Mesendoderm (in vitro differentiated cells): ENCODE data around the gene ZNF311.

ENCODE experiments used
- DNase-seq: peaks from one replicate; pipeline ENCODE4 v3.0.0; 2013
- H2AK5ac ChIP-seq: 2 replicates; pipeline ENCODE4 v1.6.1; 2013; ENCODE audit warnings: low read length, inconsistent platforms
- H2BK120ac ChIP-seq: 2 replicates; pipeline ENCODE4 v1.6.1; 2013; ENCODE audit warnings: low read depth, mild to moderate bottlenecking, low read length, moderate library complexity, mixed read lengths
- H2BK15ac ChIP-seq: replicated peaks from 2 replicates; pipeline ENCODE4 v1.6.1; 2013; ENCODE audit warnings: low read depth, mild to moderate bottlenecking, moderate library complexity
- H2BK5ac ChIP-seq: 2 replicates; pipeline ENCODE4 v1.6.1; 2013; ENCODE audit warnings: low read length, inconsistent platforms
- H3K18ac ChIP-seq: 2 replicates; pipeline ENCODE4 v1.6.1; 2013; ENCODE audit warnings: mild to moderate bottlenecking, low read length, mixed read lengths
- H3K23ac ChIP-seq: one replicate; pipeline ENCODE4 v1.6.1; 2013; ENCODE audit warnings: low read length
- H3K27ac ChIP-seq: 2 replicates; pipeline ENCODE4 v1.5.1; 2013; ENCODE audit warnings: low read depth, mild to moderate bottlenecking, inconsistent platforms, low read length, moderate library complexity
- H3K27me3 ChIP-seq: 2 replicates; pipeline ENCODE4 v1.6.1; 2013; ENCODE audit warnings: low read length, control low read depth, mild to moderate bottlenecking, inconsistent platforms; ENCODE audit not compliant: insufficient read depth, poor library complexity
- H3K36me3 ChIP-seq: 2 replicates; pipeline ENCODE4 v1.6.1; 2013; ENCODE audit warnings: low read length, inconsistent platforms; ENCODE audit not compliant: control insufficient read depth, insufficient read depth
- H3K4ac ChIP-seq: one replicate; pipeline ENCODE4 v1.6.1; 2013; ENCODE audit warnings: low read depth, mild to moderate bottlenecking, low read length, moderate library complexity
- H3K4me1 ChIP-seq: 2 replicates; pipeline ENCODE4 v1.6.1; 2013; ENCODE audit warnings: low read depth, low read length, inconsistent platforms; ENCODE audit not compliant: control insufficient read depth
- H3K4me2 ChIP-seq: 2 replicates; pipeline ENCODE4 v1.6.1; 2013; ENCODE audit warnings: low read length
- H3K4me3 ChIP-seq: 2 replicates; pipeline ENCODE4 v1.5.1; 2013; ENCODE audit warnings: mild to moderate bottlenecking, low read length
- H3K56ac ChIP-seq: one replicate; pipeline ENCODE4 v1.6.1; 2013; ENCODE audit warnings: low read length
- H3K79me1 ChIP-seq: 2 replicates; pipeline ENCODE4 v1.6.1; 2013; ENCODE audit warnings: low read length, inconsistent platforms
- H3K79me2 ChIP-seq: 2 replicates; pipeline ENCODE4 v1.6.1; 2013; ENCODE audit warnings: mild to moderate bottlenecking, low read length; ENCODE audit not compliant: control insufficient read depth, insufficient read depth
- H3K9ac ChIP-seq: 2 replicates; pipeline ENCODE4 v1.6.1; 2013; ENCODE audit warnings: low read length, inconsistent platforms
- H4K5ac ChIP-seq: one replicate; pipeline ENCODE4 v1.6.1; 2013; ENCODE audit warnings: low read length
- H4K8ac ChIP-seq: one replicate; pipeline ENCODE4 v1.6.1; 2013; ENCODE audit warnings: low read depth, mild to moderate bottlenecking, control low read depth, low read length, moderate library complexity
- WGBS: extraction: QIAGEN DNeasy Blood & Tissue Kit; methylation state at CpG from one replicate; pipeline ENCODE4 v1.1.7; 2013; ENCODE audit warnings: low lambda C conversion rate, missing lambda C conversion rate; ENCODE audit not compliant: insufficient coverage; ENCODE audit errors: extremely low coverage; 5-methylcytosine and 5-hydroxymethylcytosine counted together

The ZNF311 gene

GRCh38 chr6:28995093-28995650, 9.9 kb downstream of the ZNF311 start:
- no peak for DNase-seq
- H3K18ac ChIP-seq = no peak overlapping the region
- no peaks in the 10 kb centered on the region for H3K27me3 ChIP-seq
- no peak overlapping the region for H3K27ac ChIP-seq
- H4K5ac ChIP-seq = no peak overlapping the region
- H3K79me1 ChIP-seq = no peaks in the 10 kb centered on the region
- H3K9ac ChIP-seq = no peak overlapping the region
- H2BK15ac ChIP-seq = no peak overlapping the region
- no peak overlapping the region for H3K4ac ChIP-seq
- H2AK5ac ChIP-seq = no peak overlapping the region
- H3K4me2 ChIP-seq = no peak overlapping the region
- H3K56ac ChIP-seq = no peak overlapping the region
- H3K4me3 ChIP-seq = no peak overlapping the region
- H3K79me2 ChIP-seq = no peaks in the 10 kb centered on the region
- H3K36me3 ChIP-seq = no peaks in the 10 kb centered on the region
- H3K23ac ChIP-seq = no peak overlapping the region
- H3K4me1 ChIP-seq = no peaks in the 10 kb centered on the region
- H4K8ac ChIP-seq = no peak overlapping the region
- H2BK5ac ChIP-seq = no peak overlapping the region
- WGBS = no CpG with 5 or more reads among the region's 8 CpGs
- no peak overlapping the region for H2BK120ac ChIP-seq

- Histone ChIP-seq H2BK15ac (no peak overlapping the region), H3K27me3 (no peaks in the 10 kb centered on the region), H4K8ac (no peak overlapping the region), H3K79me2 (no peaks in the 10 kb centered on the region), H2BK120ac (no peak overlapping the region), H3K18ac (no peak overlapping the region), H3K4me3 (peak overlapping the region; percentile 56), H3K4me1 (peaks cover 4% of the 10 kb centered on the region), H2AK5ac (no peak overlapping the region), H4K5ac (no peak overlapping the region), H3K27ac (no peak overlapping the region), H3K79me1 (no peaks in the 10 kb centered on the region), H2BK5ac (no peak overlapping the region), H3K36me3 (no peaks in the 10 kb centered on the region), H3K4ac (no peak overlapping the region), H3K9ac (peak overlapping the region; percentile 14), H3K4me2 (peak overlapping the region; percentile 50), H3K23ac (no peak overlapping the region), H3K56ac (peak overlapping the region; percentile 59)
- no CpG with 5 or more reads among the region's 48 CpGs for WGBS
- peak; percentile 97 for DNase-seq
Observed at GRCh38 chr6:28988536-28989311, 16.4 kb downstream of the ZNF311 start.

GRCh38 chr6:28985462-28986164, 19.5 kb downstream of the ZNF311 start:
- H4K8ac ChIP-seq = no peak overlapping the region
- H2AK5ac ChIP-seq = no peak overlapping the region
- H3K9ac ChIP-seq = peak overlapping the region; percentile 82
- peak; percentile 100 for DNase-seq
- H3K79me2 ChIP-seq = no peaks in the 10 kb centered on the region
- peak overlapping the region; percentile 72 for H3K4me3 ChIP-seq
- no peak overlapping the region for H2BK120ac ChIP-seq
- no peaks in the 10 kb centered on the region for H3K27me3 ChIP-seq
- H3K79me1 ChIP-seq = no peaks in the 10 kb centered on the region
- no peak overlapping the region for H3K4ac ChIP-seq
- H3K56ac ChIP-seq = peak overlapping the region; percentile 87
- no CpG with 5 or more reads among the region's 31 CpGs for WGBS
- H2BK15ac ChIP-seq = no peak overlapping the region
- H3K4me1 ChIP-seq = peaks cover 4% of the 10 kb centered on the region
- peak overlapping the region; percentile 98 for H3K4me2 ChIP-seq
- no peak overlapping the region for H4K5ac ChIP-seq
- peak overlapping the region; percentile 72 for H3K27ac ChIP-seq
- H3K18ac ChIP-seq = no peak overlapping the region
- H3K36me3 ChIP-seq = no peaks in the 10 kb centered on the region
- no peak overlapping the region for H3K23ac ChIP-seq
- no peak overlapping the region for H2BK5ac ChIP-seq

- DNase-seq = no peak
- H2BK120ac ChIP-seq = no peak overlapping the region
- no peak overlapping the region for H3K18ac ChIP-seq
- H3K4ac ChIP-seq = no peak overlapping the region
- no peak overlapping the region for H2BK5ac ChIP-seq
- peaks cover 7% of the 10 kb centered on the region for H3K4me1 ChIP-seq
- H4K5ac ChIP-seq = no peak overlapping the region
- H2AK5ac ChIP-seq = no peak overlapping the region
- no peak overlapping the region for H3K4me3 ChIP-seq
- WGBS = no CpG with 5 or more reads among the region's 5 CpGs
- H2BK15ac ChIP-seq = no peak overlapping the region
- no peak overlapping the region for H4K8ac ChIP-seq
- no peaks in the 10 kb centered on the region for H3K27me3 ChIP-seq
- H3K79me2 ChIP-seq = no peaks in the 10 kb centered on the region
- H3K27ac ChIP-seq = no peak overlapping the region
- no peak overlapping the region for H3K9ac ChIP-seq
- H3K79me1 ChIP-seq = no peaks in the 10 kb centered on the region
- H3K4me2 ChIP-seq = no peak overlapping the region
- H3K56ac ChIP-seq = no peak overlapping the region
- no peak overlapping the region for H3K23ac ChIP-seq
- H3K36me3 ChIP-seq = no peaks in the 10 kb centered on the region
Observed at GRCh38 chr6:28983838-28984237, 21.3 kb downstream of the ZNF311 start.

- Histone ChIP-seq H2BK5ac (no peak overlapping the region), H2BK15ac (no peak overlapping the region), H3K56ac (peak overlapping the region; percentile 70), H3K23ac (no peak overlapping the region), H3K18ac (no peak overlapping the region), H3K4me1 (peaks cover 7% of the 10 kb centered on the region), H3K79me1 (no peaks in the 10 kb centered on the region), H2BK120ac (no peak overlapping the region), H4K8ac (no peak overlapping the region), H3K4me3 (peak overlapping the region; percentile 68), H4K5ac (no peak overlapping the region), H2AK5ac (no peak overlapping the region), H3K4me2 (peak overlapping the region; percentile 8), H3K27me3 (no peaks in the 10 kb centered on the region), H3K27ac (no peak overlapping the region), H3K9ac (peak overlapping the region; percentile 58), H3K79me2 (no peaks in the 10 kb centered on the region), H3K4ac (no peak overlapping the region), H3K36me3 (no peaks in the 10 kb centered on the region)
- DNase-seq = peak; percentile 65
- no CpG with 5 or more reads among the region's 17 CpGs for WGBS
Observed at GRCh38 chr6:28982476-28983266, 22.4 kb downstream of the ZNF311 start.
